Calu3 (cell line): ENCODE results near the gene ALX4. TPM values are rescaled to one million over a fixed set of nuclear protein-coding genes. Genes with fewer than 3 reads are reported as not detected.

Experiments
- BruUV-seq: library from RNA; stranded (reverse); fragments of 400-500 nt; replicated peaks from 2 replicates; lab custom pipeline; 2021; lab: Mats Ljungman, UMichigan
- CTCF ChIA-PET: fragments of 300-600 bp; sonication (Branson Sonifier 250); formaldehyde crosslinking; loops from one replicate; lab custom pipeline; 2022; ENCODE audit warnings: antibody characterized with exemption; lab: Charles Lee
- DNase-seq: peaks from one replicate; pipeline ENCODE4 v3.0.0; 2022
- H3K27ac Mint-ChIP-seq: one replicate; pipeline ENCODE4 v1.8.0; 2022; ENCODE audit warnings: mixed read lengths; ENCODE audit not compliant: unreplicated experiment
- H3K27me3 Mint-ChIP-seq: one replicate; pipeline ENCODE4 v1.8.0; 2022; ENCODE audit warnings: mixed read lengths; ENCODE audit not compliant: unreplicated experiment
- H3K36me3 Mint-ChIP-seq: one replicate; pipeline ENCODE4 v1.8.0; 2022; ENCODE audit warnings: mild to moderate bottlenecking, moderate library complexity, mixed read lengths; ENCODE audit not compliant: insufficient read depth, unreplicated experiment
- H3K4me1 Mint-ChIP-seq: one replicate; pipeline ENCODE4 v1.8.0; 2022; ENCODE audit warnings: mild to moderate bottlenecking, low read depth, mixed read lengths; ENCODE audit not compliant: unreplicated experiment
- H3K4me3 Mint-ChIP-seq: one replicate; pipeline ENCODE4 v1.8.0; 2022; ENCODE audit warnings: mild to moderate bottlenecking, low read depth, moderate library complexity, mixed read lengths; ENCODE audit not compliant: unreplicated experiment
- H3K9me3 Mint-ChIP-seq: one replicate; pipeline ENCODE4 v1.8.0; 2022; ENCODE audit warnings: low read depth, mixed read lengths; ENCODE audit not compliant: unreplicated experiment
- intact Hi-C: fragments of 100-400 bp; cut with micrococcal nuclease; formaldehyde crosslinking; loops from one replicate; pipeline ENCODE4 v1.10.0; 2022; ENCODE audit not compliant: unreplicated experiment
- total RNA-seq: library from RNA; stranded (reverse); gene quantifications from 2 replicates; pipeline ENCODE4 v1.2.3, GENCODE V29; 2022
- TF ChIP-seq, protein P1 (sequence below): fragments of 200-600 bp; IDR thresholded peaks from one replicate; pipeline ENCODE4 v1.8.0; 2022; ENCODE audit warnings: antibody characterized with exemption; ENCODE audit not compliant: unreplicated experiment

ALX4 gene
- total RNA-seq, 1 experiment from 2014 or later = not detected

DNA sequence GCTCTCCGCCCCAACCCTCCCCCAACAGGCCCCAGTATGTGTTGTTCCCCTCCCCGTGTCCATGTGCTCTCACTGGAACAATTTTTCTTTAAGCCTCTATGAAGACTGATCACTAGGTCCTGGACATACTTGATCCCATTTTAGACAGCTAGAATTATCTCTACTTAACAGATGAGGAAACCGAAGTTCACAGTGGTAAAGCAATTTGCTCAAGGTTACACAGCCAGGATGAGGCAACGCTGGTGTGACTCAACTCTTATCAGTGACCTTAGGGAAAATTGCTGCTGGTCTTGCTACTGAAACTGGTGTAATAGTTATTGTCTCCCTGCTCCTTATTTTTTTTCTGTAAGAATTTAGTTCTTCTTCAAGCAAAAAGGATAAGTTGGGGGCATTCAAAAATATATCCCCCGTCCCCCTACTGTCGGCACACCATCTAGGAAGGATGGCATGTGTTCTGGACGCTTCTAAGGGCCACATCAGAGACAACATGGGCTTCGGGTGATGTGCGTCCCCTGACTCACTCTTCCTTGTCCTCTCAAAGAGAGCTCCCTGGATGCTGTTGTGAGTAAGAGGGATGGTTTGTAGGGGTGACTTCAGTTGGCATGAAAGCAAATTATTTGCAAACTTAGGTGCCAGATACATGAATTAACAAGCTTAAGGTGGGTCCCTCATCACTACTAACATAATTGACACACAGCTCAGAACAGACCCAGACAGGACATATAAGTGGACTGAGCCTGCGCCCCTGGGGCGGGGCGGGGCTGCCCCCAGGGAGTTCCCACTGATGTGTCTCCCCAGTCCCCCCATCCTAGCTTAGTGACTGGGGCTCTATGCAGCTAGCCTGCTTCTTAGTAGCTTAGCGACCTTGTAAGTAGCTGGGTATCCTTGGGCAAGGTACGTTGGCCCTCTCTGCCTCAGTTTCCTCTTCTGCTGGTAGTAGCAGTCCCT, 23.6 kb upstream of the ALX4 start:
- DNase-seq = no peak
- Mint-ChIP-seq H3K36me3 (no peaks in the 10 kb centered on the region), H3K27me3 (peaks cover 99% of the 10 kb centered on the region), H3K27ac (no peak overlapping the region), H3K4me3 (no peak overlapping the region), H3K9me3 (no peaks in the 10 kb centered on the region), H3K4me1 (no peaks in the 10 kb centered on the region)
- CTCF ChIA-PET = interaction anchor here (0.6 kb wide), 1 partner anchor 43 kb away, joined by 3 read pairs; no protein-coding TSS in a partner anchor
- TF ChIP-seq, protein P1, sequence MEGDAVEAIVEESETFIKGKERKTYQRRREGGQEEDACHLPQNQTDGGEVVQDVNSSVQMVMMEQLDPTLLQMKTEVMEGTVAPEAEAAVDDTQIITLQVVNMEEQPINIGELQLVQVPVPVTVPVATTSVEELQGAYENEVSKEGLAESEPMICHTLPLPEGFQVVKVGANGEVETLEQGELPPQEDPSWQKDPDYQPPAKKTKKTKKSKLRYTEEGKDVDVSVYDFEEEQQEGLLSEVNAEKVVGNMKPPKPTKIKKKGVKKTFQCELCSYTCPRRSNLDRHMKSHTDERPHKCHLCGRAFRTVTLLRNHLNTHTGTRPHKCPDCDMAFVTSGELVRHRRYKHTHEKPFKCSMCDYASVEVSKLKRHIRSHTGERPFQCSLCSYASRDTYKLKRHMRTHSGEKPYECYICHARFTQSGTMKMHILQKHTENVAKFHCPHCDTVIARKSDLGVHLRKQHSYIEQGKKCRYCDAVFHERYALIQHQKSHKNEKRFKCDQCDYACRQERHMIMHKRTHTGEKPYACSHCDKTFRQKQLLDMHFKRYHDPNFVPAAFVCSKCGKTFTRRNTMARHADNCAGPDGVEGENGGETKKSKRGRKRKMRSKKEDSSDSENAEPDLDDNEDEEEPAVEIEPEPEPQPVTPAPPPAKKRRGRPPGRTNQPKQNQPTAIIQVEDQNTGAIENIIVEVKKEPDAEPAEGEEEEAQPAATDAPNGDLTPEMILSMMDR = no peak
- intact Hi-C loops = no loop called here
- BruUV-seq = no TSS peak

DNA sequence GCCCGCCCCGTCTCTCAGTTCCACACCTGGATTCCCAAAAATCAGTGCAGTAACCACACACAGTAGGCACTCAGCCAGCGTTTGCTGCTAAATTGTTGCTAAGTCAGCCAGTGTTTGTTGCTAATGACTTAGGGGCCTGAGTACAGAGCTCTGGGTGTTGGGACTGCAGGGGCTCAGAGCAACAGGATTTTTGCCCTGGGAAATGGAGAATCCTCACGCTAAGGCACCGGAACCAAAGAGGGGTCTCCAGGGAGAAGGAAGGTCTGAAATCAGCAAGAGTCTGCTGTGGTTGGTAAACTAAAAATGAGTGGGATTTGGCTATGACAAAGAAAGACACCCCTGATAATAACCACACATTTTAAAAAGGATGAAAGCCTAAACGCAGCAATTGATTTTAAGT, 22.7 kb upstream of the ALX4 start:
- Mint-ChIP-seq H3K27me3 (peaks cover 99% of the 10 kb centered on the region), H3K9me3 (no peaks in the 10 kb centered on the region), H3K4me1 (no peaks in the 10 kb centered on the region), H3K27ac (no peak overlapping the region), H3K36me3 (no peaks in the 10 kb centered on the region), H3K4me3 (no peak overlapping the region)
- CTCF ChIA-PET = no interaction called here
- no peak for DNase-seq
- TF ChIP-seq, protein P1 = no peak
- intact Hi-C loops = no loop called here
- BruUV-seq = no TSS peak

DNA sequence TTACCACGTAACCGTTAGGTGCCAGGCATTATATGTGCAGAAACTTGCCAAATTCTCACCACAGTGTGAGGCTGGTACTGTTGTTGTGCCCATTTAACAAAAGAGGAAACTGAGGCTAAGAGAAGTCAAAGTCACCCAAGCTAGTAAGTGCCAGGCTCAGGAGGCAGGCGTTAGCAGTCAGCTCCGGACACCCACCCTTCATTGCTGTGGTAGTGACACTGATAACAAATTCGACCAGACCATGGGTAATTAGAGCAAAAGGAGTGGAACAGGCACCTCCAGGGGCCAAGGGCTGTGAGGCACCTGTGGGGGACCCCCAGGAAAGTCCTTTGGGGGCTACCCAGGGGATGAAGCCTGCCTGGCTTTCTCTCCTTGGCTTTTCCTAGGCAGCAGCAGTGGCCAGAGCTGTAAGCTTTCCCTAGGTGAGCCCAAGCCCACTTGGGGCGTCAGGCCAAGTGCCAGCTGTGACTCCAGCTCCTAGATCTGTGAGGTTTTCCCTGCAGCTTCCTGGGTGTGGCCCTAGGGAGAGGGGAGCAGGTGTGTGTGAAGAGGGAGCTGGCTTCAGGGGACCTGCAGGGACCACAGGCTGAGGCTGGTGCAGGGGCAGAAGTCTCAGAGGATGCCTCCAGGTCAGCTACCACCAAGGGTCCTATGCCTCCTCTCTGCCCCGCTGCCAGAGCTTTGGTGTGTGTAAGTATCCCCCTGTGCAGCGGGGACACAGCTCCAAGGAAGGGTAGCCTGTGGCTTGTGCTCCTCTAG, 19.7 kb upstream of the ALX4 start:
- no peaks in the 10 kb centered on the region for H3K36me3 Mint-ChIP-seq
- no TSS peak for BruUV-seq
- CTCF ChIA-PET = interaction anchor here (1.4 kb wide), 1 partner anchor 13 kb away, joined by 4 read pairs; no protein-coding TSS in a partner anchor
- H3K4me3 Mint-ChIP-seq = no peak overlapping the region
- H3K4me1 Mint-ChIP-seq = no peaks in the 10 kb centered on the region
- H3K27ac Mint-ChIP-seq = no peak overlapping the region
- no peak for DNase-seq
- TF ChIP-seq, protein P1 = no peak
- H3K9me3 Mint-ChIP-seq = no peaks in the 10 kb centered on the region
- intact Hi-C loops = no loop called here
- H3K27me3 Mint-ChIP-seq = peaks cover 100% of the 10 kb centered on the region

DNA sequence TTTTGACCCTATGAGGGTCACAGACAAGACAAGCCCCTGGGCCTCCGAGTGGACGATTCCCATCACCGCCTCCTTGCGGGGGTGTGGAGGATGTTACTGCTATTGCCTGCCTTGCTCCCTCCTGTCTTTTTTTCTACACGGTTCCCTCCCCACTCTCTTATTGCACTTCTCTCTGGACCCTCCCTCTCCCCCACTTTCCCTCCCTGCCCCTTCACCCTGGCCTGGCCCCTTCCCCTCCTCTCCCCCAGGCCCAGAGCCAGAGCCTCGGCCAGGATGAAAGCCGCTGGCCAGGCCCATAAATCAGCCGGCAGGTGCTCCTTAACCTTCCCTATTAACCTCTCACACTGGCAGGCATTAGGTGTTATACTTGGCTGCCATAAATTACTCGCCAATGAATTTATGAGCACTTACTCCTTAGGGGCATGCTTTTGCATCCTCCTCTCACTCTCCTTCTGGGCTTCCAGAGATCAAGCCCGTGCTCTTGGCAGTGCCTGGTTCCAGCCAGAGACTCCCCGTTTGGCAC, 18.3 kb upstream of the ALX4 start:
- BruUV-seq = no TSS peak
- Mint-ChIP-seq H3K27ac (no peak overlapping the region), H3K4me3 (no peak overlapping the region), H3K36me3 (no peaks in the 10 kb centered on the region), H3K4me1 (no peaks in the 10 kb centered on the region), H3K9me3 (no peaks in the 10 kb centered on the region), H3K27me3 (peaks cover 100% of the 10 kb centered on the region)
- TF ChIP-seq, protein P1 = no peak
- DNase-seq = no peak
- intact Hi-C loops = no loop called here
- CTCF ChIA-PET = no interaction called here
